Measurements from ENCODE around the gene CNTN5. TPM values are rescaled to one million over a fixed set of nuclear protein-coding genes. Genes with fewer than 3 reads are reported as not detected.

CNTN5 gene
- total RNA-seq: 1 to 10 TPM in 1 of 4 donors, under 1 TPM in 2, not detected in 1; 0.51 to 2.3 (median 0.58) TPM

DNA sequence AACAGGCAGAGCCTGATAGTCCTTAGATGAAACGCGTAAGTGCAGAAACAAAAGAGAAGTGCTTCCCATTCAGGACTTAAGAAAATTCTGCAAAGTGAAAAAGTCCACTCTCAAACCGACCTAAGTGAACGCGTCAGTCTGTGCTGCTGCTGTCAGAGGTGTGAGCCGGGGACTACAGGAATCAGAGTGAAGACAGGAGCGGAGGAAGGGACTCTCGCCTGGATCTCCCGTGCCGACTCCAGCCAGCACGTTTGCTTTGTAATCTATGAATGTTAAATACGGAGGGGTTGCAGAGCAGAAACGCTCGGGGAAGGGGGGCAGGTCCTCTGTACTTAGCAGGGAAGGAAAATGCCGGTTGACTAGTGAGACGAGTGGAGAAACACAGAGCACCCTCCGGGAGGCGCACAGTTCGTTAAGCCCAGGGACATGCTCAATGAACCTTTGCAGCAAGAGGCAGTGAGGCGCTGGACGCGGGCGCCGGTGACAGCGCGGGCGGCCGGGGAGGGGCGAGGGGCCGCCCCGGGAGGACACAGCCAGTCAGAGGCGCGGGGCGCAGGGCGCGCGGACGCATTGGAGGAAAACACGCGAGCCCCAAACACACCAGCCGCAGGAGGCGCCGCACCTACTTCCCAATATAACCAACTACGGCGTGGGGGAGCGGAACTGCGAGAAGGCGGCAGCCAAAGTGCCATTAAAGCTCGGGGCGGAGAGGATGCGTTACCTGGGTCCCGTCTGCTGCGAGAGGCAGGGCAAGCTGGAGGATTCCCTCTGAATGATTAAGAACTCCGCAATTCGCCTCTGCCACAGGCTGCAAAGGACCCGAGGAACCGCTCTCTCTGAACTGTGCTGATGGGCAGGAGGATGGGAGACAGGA lies at the start of gene CNTN5:
Gene CNTN5 (plus strand): TSS at position 598 of the 874 bp plus-strand sequence.
- no peak within 1 kb of the TSS for H3K27ac ChIP-seq
- H3K4me3 ChIP-seq: peak within 1 kb of the TSS; percentile 11 to 13
- intact Hi-C loops (cut with DNase I; ENCODE audit: low total_unique reads): no loop called here
- no peaks in the 10 kb centered on the region for H3K36me3 ChIP-seq
- peaks cover 0 to 18% of the 10 kb centered on the region in 2 donors for H3K27me3 ChIP-seq
- peak; percentile 19 to 20 for DNase-seq
- TF ChIP-seq POLR2A (IDR thresholded peaks at IDR 0.05): no peak
- TF ChIP-seq, protein P1, sequence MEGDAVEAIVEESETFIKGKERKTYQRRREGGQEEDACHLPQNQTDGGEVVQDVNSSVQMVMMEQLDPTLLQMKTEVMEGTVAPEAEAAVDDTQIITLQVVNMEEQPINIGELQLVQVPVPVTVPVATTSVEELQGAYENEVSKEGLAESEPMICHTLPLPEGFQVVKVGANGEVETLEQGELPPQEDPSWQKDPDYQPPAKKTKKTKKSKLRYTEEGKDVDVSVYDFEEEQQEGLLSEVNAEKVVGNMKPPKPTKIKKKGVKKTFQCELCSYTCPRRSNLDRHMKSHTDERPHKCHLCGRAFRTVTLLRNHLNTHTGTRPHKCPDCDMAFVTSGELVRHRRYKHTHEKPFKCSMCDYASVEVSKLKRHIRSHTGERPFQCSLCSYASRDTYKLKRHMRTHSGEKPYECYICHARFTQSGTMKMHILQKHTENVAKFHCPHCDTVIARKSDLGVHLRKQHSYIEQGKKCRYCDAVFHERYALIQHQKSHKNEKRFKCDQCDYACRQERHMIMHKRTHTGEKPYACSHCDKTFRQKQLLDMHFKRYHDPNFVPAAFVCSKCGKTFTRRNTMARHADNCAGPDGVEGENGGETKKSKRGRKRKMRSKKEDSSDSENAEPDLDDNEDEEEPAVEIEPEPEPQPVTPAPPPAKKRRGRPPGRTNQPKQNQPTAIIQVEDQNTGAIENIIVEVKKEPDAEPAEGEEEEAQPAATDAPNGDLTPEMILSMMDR (IDR thresholded peaks at IDR 0.05): no peak
- no peaks in the 10 kb centered on the region for H3K4me1 ChIP-seq
- H3K9me3 ChIP-seq: no peaks in the 10 kb centered on the region

DNA sequence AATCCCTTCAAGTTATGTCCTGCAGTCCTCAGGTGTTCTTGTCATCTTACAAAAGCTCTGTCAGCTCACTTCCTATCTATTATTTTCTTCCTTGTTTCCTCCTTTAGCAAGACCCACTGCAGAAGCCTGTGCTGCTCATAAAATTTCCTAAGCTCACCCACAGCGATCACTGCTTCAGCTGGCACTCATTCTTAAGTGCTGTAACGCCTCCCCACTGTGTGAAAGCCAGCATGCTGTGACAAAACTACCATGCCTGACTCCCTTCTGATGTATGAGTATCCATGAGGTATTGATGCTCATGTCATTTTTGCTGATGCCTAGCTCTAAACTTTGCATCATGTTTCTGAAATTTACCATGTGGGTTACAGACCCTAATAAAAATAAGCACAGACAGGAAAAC lies 41.5 kb upstream of the CNTN5 start:
- Histone ChIP-seq H3K4me3 (no peak overlapping the region), H3K27ac (no peak overlapping the region), H3K4me1 (no peaks in the 10 kb centered on the region), H3K27me3 (no peaks in the 10 kb centered on the region), H3K36me3 (no peaks in the 10 kb centered on the region), H3K9me3 (no peaks in the 10 kb centered on the region)
- intact Hi-C loops (cut with DNase I; ENCODE audit: low total_unique reads): no loop called here
- no peak for TF ChIP-seq POLR2A (IDR thresholded peaks at IDR 0.05)
- TF ChIP-seq, protein P1 (IDR thresholded peaks at IDR 0.05): no peak
- DNase-seq: no peak

DNA sequence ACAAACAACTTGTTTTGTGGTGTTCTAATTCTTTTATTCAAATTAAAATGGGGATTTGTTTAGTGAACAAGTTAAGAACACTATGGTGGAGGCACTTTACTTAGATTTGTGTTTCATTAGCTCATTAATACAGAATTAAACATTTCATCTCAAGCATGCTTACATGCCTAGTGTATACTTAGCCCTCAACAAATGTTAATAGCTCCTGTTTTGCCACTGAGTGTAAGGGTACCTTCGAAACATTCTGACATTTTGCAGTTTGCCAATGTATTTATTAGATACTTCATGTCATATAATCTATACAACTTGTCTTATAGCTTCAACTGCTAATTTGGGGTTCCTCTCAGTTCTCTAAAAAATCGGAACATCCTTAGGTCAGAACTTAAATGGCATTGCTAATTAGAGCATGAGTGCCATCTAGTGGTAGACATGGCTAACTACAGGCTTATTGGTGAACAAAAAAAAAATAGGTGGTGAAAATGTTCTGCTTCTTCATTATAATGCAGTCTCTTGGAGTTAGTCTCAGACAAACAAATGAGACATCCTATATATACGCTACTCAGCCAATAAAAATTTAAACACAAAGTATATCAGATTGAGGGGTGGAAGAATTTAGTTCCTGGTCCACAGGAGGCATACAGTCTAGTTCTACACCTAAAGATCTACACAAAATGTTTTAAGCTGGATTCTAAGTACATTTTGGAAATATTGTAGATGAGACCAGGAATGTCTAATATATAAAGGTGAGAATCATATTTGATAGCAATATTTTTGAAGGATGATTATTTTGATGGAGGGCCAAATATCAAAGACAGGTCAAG lies 4.9 kb upstream of the CNTN5 start:
- Histone ChIP-seq H3K4me3 (no peak overlapping the region), H3K36me3 (no peaks in the 10 kb centered on the region), H3K27me3 (peaks cover 0 to 5% of the 10 kb centered on the region in 2 donors), H3K27ac (no peak overlapping the region), H3K9me3 (no peaks in the 10 kb centered on the region), H3K4me1 (no peaks in the 10 kb centered on the region)
- no peak for DNase-seq
- TF ChIP-seq, protein P1 (IDR thresholded peaks at IDR 0.05): peak; percentile 32 to 78 (median 59)
- no peak for TF ChIP-seq POLR2A (IDR thresholded peaks at IDR 0.05)
- intact Hi-C loops (cut with DNase I; ENCODE audit: low total_unique reads): no loop called here

DNA sequence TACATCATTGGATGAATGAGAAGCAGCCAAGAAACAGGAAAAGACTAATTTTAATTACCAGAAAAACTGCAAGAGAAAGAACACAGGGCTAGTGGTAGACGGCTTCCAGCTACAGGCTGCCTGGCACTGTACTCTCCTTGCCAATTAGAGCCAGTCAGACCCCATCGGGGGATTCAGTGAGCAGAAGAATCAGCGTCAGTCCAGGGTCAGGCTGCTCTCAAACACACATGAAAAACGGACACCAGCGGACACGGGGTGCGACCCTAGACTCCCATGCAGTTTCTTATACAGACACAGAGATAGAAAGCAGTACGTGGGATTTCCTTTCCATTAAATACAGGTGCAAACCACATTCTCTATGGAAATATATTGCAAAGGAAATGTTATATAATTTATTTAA lies 1.1 kb upstream of the CNTN5 start:
- H3K27ac ChIP-seq: no peak overlapping the region
- no peaks in the 10 kb centered on the region for H3K4me1 ChIP-seq
- DNase-seq: no peak
- TF ChIP-seq, protein P1 (IDR thresholded peaks at IDR 0.05): no peak
- TF ChIP-seq POLR2A (IDR thresholded peaks at IDR 0.05): no peak
- no peak overlapping the region for H3K4me3 ChIP-seq
- H3K27me3 ChIP-seq: peaks cover 0 to 14% of the 10 kb centered on the region in 2 donors
- no peaks in the 10 kb centered on the region for H3K36me3 ChIP-seq
- intact Hi-C loops (cut with DNase I; ENCODE audit: low total_unique reads): no loop called here
- H3K9me3 ChIP-seq: no peaks in the 10 kb centered on the region

DNA sequence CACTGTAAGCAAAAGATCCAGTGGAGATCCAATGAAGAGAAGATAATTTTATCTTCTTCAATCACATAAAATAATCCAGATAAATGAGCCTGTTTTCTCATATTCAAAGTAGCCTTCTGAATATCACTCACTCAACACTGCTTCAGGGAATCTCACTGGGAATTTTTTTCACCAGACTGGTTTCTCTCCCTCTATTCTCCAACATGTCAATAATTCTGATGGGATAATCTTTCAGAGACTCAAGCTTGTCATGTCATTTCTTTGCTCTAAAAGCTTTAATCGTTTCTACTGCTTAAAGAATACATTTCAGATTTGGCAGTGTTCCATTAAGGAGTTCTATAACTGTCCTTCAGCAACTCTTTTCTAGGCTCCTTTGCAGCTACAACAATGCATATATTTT lies 16.3 kb downstream of the CNTN5 start:
- intact Hi-C loops (cut with DNase I; ENCODE audit: low total_unique reads): no loop called here
- H3K9me3 ChIP-seq: no peaks in the 10 kb centered on the region

More for the DNA sequence above, 16.3 kb downstream of the CNTN5 start:
- Histone ChIP-seq H3K27me3 (no peaks in the 10 kb centered on the region), H3K4me1 (no peaks in the 10 kb centered on the region), H3K4me3 (no peak overlapping the region), H3K27ac (no peak overlapping the region), H3K36me3 (no peaks in the 10 kb centered on the region)
- TF ChIP-seq, protein P1 (IDR thresholded peaks at IDR 0.05): no peak
- no peak for TF ChIP-seq POLR2A (IDR thresholded peaks at IDR 0.05)
- DNase-seq: no peak

Measured in uterus (tissue), 4 donors.